Measurements from ENCODE around the gene TIMM23.
A peak's percentile ranks its signal among the peaks of the same experiment; 100 is the strongest.
"Not testable (repeated sequence)": the region's sequence is repeated elsewhere in the genome, so short reads cannot be mapped to it uniquely, and the experiment has no call there.

Gene TIMM23

DNA sequence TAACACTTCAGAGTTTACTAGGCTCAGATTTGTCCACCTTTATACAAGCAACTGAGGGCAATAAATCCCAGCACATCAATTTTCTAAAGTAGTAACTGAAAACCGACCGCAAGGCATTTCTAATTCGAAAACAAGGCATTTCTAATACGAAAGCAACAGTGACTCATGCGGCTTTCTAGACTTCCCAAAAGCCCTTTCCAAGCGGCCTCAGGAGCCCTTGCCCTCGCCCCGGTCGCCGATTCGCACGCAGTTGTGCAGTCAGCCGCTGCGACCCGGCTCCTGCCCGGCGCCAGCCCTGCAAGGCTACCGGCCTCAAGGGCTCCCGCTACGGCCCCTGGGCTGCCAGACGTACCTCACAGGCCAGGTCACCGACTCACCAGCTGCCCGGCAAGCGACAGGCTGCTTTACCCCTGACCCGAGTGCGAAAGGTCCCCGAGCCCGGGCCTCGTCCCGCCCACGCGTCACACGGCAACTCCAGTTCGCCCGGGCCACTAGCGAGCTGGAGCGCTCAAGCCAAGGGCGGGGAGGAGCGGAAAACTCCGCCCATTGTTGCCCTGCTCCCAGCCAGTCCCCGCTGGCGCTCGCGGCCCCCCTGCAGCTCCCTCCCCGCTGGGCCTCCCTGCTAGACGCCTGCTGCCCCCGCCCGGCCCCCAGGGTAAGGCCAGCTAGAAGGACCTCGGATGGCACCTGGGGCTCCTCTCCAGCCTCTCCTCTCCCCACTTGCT, 50.9 kb downstream of the TIMM23 start:
- peak; percentile 97 for DNase-seq (ENCODE audit: low spot score)

DNA sequence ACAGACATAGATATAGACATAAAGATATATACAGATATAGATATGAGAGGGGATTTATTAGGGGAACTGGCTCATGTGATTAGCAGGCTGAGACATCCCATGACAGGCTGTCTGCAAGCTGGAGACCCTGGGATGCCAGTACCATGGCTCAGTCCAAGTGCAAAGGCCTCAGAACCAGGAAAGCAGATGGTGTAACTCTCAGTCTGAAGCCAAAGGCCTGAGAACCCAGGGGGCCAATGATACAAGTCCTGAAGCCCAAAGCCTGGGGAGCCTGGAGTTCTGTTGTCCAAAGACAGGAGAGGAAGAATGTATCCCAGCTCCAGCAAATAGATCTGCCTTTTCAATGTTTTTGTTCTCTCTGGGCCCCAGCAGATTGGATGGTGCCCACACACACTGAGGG, 52.7 kb downstream of the TIMM23 start:
- no peak for DNase-seq (ENCODE audit: low spot score)

DNA sequence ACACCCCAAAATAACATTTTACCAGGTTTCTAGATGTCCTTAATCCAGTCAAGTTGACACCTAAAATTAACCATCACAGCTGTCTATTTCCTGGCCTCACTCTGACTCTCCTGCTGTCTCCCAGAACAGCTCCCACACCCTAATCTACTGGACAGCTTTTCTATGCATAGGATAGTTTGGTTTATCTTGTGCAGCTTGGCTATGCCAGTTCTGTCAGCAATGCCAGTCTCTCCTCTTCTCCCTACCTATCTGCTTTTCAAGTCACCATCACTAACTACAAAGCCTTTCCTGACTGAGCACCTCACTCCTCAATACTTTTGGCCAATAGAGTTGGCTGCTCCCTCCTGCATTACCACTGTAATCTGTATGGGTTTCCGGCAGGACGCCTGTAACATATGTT, 53.1 kb downstream of the TIMM23 start:
- DNase-seq (ENCODE audit: low spot score), result peak; percentile 61

DNA sequence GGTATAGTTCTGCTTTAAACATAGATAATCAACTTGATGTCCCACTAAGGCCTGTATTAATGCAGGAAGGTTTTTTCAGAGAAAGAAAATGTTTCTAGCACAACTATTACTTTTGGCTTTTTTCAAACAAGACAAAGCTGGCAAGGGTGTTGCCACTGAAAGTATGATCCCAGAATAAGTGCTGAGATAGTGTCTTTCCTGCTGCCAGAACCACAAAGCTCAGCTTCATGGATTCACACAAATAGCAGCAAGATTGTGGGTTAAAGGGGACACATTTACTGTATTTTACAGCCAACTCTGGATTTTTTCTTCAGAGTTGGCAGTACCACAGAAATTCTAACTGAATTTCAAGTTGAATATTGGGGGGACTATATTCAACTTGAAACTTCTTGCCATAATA, 53.8 kb downstream of the TIMM23 start:
- DNase-seq (ENCODE audit: low spot score), result peak; percentile 35

DNA sequence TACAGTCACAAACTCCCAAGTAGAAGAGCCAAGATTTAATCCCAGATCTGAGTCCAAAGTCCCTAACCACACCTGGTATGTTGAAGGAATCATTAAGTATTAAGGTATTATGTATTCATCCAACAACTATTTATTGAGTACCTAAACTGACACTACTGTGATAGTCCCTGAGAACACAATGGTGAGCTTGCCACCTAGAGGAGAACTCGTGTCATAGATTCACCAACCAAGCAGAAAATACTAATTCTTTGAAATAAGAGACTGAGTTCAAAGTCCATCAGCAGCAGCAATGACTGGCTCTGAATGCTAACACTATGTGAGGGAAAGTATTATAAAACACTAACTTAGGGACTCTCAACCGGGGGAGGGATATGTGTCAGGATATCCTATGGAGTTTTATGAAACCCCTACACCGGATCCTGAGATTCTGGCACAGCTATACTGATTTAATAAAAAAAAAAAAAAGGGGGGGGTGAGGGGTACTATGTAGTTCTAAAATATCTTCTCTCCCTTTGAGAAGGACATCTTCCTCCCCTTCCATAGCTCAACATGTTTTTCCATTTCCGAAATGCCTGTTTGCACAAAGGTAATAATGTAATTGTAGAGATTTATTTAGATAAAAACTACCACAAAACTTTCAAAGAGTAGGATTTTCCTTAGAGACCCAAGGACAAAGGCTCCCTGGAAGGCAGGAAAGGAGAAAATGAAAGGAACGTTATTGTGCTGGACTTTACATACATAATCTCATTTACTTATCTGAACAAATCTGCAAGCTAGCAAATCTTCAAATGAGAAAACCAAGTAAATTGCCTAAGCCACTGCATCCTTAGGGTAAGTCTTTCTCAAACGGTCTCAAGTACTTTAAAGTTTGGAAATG, 56.5 kb downstream of the TIMM23 start:
- peak; percentile 87 for DNase-seq (ENCODE audit: low spot score)

DNA sequence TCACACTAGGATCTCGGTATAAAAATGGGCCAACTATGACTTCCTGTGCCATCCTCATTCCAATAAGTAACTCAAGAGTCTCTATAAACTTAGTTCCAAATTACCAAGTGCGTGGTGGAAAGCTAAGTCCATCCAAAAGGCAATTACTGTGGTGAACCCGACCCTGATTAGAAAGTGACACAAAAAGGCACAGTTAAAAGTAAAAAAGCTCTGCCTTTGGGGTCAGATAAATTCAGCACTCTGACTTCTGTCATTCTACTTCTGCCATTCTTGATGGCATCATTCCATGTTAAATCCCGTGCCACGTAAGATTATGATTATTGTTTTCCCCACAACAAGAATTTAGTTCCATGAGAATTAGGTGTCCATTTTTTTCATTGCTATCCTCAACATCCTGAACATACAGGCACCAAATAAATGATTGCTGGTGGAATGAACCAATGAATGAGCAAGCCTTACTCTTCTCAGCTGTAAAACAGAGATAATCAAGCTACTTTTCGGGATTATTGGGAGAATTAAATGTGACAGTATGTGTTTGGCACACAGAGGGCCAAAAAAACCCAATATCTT, 57.3 kb downstream of the TIMM23 start:
- peak; percentile 69 for DNase-seq (ENCODE audit: low spot score)

DNA sequence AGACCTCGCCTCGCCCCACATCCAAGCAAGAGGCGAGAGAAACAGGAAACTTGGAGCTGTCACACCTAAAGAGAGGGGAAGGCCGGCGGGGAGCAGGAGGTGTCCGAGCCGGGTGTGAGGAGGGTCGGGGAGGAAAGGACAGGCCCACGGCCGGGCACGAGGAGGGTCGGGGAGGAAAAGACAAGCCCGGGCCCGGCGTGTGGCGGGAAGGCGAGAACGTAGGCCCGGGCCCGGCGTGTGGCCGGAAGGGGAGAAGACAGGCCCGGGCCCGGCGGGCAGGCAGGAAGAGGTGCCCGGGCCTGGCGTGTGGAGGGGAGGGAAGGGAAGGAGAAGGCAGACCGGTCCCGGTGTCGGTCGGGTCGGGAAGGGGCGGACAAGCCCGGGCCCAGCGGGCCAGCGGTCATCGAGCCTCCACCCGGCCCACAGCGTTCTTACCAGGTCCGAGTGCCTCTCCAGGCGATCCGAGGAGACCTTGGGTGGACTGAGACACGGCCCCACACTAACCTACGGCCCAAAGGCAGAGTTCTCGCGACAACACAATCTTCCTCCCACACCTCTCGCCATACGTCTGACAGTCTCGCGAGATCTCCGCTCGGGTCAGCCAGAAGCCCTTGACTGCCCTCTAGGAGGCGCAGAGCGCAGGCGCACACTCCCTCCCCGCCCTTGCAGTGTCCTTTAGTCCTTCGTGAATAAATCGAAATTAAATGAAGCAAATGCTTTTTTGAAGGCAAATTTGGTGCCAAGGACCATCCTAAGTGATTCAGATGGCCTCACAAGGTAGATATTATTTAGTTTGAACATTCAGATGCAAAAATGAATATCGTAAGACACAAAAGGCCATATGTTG, 58.0 kb downstream of the TIMM23 start, which contains the start of gene NCOA4:
Gene NCOA4 (minus strand): TSS at position 533 of the 847 bp plus-strand sequence. CDS start 13,943 bp downstream, outside the sequence.
- DNase-seq (ENCODE audit: low spot score), result peak; percentile 99

DNA sequence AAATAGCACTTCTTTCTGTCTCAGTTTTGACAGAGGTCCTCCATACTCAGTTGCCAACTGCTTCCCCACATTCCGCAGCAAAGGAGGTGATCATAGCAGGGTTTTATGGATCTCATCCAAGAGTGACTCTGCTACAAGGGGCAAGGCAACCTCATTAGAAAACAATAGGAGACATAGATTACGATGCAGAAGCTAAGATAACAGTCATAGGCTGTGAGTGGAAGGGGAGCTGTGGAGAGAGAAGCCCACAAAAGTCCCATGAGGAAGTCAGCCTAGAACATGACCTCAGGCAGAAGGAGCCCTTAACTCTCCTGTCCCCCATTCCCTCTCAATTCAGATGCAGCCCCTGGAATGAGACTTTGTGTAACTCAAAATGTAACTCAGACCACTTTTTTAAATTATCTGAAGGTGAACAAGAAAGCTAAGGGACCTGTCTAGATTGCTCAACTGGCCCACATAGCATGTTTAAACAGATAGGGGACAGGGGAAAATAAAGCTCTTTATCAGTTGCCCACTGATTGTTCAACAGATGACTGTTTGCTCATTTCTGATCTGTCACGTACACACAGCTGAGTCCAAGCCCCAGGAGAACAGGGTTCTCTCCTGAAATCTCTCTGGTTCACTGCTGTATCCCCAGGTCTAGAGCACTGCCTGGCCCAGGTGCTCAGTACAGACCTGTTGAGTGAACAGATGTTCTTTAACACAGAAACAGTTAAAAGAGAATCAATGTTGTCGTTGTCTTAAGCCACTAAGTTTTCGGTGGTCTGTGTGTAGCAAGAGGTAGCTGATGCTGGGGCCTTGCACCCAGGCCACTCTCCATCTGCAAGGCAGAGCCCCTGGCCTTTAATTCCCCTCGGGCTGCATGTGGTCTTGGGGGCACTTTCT, 59.6 kb downstream of the TIMM23 start:
- DNase-seq (ENCODE audit: low spot score), result no peak

DNA sequence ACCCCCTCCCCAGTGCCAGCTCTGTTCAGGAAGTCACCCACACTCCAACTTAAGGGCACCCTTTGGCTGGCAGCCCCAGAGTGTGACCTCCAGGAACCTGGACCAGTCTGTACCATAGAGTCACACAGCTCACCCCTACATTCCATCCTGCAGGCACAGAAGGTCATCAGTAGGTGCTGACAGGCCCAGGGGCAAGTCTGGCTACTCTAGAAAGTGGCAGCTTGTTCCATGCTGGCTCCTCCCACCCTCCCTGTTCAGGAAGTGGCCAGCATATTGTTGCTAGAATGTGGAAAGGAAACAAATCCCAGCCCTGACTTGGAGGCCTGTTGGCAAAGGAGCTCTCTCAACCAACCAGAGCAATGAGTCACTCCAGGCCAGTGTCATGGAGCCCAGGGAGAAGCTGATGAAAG, 61.3 kb downstream of the TIMM23 start:
- DNase-seq (ENCODE audit: low spot score), result no peak

DNA sequence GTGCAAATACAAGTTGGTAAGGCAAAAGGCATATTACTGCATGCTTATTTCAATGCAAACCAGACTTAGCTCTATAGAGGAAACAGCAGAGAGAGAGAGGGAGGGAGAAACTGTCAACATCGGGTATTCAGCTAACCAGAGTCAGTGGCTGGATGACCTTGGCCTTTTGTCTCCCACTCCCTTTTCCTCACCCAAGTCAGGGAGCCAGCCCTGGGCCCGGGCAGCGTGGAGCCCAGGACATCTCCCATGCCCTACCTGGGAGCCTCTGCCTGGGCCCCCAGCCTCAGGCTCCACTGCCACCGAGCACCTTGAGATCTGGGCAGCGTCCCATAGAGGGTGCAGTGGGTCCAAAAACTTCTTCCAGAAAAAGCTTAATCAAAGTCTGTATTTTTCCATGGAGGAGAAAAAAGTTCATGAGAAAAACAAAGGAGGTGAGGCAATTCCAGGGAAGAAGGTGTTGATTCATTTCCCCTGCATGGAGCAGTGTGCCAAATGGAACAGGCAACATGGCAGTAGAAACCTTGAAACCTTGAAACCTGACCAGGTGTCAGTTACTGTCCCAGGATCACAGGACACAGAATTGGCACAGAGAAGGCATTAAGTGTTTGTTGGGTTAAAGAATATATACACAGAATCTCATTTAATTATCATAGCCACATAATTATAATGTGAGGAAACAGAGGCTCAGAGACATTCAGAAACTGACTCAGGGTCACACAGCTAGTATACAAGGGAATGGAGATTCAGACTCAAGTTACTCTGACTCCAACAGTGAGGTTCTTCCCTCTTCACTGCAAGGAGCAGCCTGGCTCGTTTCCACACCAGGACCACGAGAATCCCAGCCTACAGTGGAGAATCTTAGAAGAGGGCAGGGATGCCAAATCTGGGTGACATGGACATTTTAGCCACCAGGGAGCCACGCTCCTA, 63.9 kb downstream of the TIMM23 start:
- DNase-seq (ENCODE audit: low spot score), result no peak

DNA sequence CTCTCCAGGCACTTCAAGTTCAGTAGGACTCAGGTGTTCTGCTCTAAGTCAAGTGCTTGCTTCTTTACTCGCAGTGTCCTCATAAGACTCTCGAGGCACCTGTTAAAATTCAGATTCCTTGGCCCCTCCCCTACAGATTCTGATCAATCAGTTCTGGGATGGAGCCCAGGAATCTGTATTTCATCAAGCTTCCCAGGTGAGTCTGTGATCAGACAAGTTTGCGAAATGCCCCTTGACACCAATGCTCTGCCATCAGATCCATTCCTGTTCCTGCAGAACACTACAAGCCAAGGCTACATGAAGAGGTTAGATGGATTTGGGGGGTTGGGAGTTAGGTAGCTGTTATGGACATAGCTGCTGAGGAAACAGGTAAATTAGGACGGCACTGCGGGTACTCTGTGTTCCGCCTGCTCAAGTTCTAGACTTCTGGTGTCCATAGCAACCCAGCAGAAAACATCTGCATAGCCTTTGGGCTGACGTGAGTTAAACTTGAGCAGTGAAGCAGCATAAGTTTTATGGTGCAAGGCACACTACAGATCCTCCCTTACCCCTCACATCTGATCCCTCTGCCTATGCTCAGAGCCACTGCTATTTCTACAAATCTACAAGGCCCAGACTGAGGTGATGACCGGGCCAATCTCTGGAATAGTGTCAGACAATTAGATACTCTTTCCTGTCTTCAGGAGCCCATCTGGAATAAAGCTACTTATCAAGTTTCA, 65.0 kb downstream of the TIMM23 start:
- no peak for DNase-seq (ENCODE audit: low spot score)

DNA sequence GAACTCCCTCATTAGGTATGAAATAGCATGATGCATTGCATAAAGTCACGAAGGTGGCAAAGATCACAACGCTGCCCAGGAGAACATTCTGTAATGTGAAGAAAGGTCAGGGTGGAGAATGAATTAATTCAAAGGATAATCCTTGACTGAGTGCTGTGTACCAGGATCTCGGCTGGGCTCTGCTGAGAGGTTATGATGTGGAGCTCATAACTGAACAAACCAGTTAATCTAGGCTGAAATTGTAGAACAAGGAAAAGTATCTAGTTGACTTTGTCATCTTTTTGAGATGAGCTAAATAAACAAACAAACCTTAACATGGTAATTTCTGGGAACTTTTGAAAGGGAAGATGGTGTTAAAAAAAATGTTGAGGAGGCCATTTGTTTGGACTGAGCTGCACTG, 67.7 kb downstream of the TIMM23 start:
- no peak for DNase-seq (ENCODE audit: low spot score)

DNA sequence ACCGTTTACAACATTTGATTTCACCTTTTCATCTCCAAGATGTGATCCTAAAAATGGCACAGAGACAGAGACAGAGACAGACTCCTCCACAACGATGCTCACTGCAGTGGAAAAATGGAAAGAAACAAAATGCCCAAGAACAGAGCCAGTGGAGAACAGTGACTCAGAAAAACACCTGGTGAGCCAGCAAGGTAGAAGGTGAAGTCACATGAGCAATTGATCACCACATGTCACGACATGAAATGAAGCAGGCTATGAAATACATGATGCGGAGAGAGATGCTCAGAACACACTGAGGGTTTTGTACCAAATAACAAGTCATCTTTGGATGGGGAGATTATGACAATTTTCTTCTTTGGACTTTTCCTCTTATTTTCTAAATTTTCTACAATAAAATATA, 70.2 kb downstream of the TIMM23 start:
- no peak for DNase-seq (ENCODE audit: low spot score)

DNA sequence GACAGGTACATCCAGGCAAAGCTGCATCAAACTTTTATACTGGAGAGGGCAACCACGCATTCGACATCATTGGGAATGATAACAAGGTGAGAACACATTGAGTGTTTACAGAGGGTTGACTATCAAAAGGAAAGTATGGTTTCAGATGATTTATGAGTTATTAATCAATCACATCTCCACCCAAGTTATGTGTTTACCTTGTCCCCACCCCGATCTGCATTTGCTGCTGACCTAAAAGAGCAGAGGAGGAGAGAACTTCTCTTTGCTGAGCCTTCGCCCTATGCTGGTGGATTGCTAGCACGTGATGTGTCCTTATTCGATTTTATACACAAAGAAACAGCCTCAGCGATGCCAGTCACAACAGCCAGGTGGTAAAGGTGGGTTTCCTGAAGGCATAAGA, 74.0 kb downstream of the TIMM23 start, which contains the start of gene MSMB:
Gene MSMB (minus strand): TSS at position 9 of the 400 bp plus-strand sequence. CDS start 32 bp downstream, outside the sequence.
- DNase-seq (ENCODE audit: low spot score), result no peak

DNA sequence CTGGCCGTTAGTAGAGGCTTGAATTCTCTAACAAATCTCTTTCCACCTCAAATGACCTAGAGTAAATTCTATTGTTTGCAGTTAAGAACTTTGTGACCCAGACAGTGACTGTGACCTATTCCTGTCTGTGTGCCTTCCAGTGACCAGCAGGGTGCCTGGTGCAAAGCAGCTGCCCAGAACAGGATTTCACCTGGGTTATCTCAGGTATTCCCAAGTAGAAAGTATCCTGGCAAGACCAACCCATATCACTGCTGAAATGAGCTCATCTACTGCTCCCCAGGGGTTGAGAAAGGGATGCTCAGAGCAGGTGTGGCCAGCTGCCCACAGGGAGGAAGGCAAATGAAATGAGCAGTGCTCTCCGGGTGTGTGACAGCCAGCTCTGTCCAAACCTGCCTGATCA, 75.9 kb downstream of the TIMM23 start:
- no peak for DNase-seq (ENCODE audit: low spot score)

DNA sequence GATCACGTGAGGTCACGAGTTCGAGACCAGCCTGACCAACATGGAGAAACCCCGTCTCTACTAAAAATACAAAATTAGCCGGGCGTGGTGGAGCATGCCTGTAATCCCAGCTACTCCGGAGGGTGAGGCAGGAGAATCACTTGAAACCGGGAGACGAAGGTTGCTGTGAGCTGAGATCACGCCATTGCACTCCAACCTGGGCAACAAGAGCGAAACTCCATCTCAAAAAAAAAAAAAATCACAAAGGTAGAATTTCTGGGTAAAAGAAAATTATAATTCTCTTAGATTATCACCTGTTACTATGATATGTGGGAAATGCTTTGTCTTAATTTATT, 77.2 kb downstream of the TIMM23 start:
- DNase-seq (ENCODE audit: low spot score), result not testable (repeated sequence)

DNA sequence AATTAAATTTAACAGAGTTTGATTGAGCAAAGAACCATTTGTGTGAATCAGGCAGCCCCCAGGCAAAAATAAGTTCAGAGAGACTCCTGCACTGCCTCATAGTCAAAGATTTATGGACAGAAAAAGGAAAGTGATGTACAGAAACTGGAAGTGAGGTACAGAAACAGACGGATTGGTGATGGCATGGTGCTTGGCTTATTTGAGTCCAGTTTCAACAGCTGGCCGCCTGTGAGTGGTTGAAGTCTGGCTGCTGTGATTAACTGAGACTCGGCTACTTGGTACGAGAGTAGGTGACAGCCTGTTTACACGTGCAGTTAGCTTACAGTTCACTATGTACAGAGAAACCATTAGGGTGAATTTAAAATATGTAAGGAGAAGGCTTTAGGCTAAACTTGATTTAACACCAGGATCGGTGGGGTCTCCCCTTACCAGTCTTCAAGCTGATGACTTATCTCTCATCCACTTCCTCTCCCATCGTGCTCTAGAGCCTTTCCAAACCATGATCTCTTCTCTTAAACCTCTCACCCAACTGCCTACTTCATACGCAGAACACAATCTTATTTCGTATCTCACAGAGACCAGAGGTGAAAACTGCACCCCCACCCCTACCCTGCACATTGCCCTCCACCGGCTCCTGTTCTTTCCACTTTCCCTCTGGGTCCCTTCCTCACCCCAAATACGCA, 78.8 kb downstream of the TIMM23 start:
- no peak for DNase-seq (ENCODE audit: low spot score)

DNA sequence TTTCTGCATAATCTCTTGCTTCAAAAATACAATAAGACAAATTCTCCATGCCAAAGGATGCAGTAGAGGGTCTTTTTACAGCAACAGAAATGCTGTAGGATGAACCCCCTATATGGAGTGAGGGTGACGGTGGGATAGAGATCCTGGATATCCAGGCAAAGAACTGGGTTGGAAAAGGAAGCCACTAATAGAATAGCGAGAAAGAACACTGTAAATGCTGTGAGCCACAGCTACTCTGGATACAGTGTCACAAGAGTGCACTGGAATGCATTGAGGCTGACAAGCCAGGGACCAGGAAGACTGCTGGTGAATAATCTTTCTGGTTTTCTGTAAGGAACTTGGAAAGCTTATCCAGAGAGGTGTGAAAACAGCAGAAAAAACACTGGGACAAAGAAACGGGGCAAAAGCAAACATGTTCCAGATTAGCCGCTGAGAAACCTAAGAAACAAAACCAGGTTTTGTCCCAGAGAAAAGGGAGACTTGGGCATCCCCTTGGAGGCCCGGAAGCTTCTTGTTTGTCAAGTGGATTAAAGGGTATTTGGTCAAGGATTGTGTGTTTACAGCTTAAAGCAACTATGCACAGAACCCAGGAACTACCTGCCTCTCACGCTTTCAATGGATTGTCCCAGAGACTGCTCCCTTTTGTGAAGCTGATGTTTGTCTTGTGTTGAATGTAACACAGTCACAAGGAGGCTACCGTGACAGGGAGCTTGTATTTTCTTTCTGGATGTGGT, 79.9 kb downstream of the TIMM23 start:
- no peak for DNase-seq (ENCODE audit: low spot score)
